ENCODE data around the gene NIN. TPM values are rescaled to one million over a fixed set of nuclear protein-coding genes. Genes with fewer than 3 reads are reported as not detected.

The NIN gene
- total RNA-seq, 1 donor from 2014 or later: 33.2 TPM

DNA sequence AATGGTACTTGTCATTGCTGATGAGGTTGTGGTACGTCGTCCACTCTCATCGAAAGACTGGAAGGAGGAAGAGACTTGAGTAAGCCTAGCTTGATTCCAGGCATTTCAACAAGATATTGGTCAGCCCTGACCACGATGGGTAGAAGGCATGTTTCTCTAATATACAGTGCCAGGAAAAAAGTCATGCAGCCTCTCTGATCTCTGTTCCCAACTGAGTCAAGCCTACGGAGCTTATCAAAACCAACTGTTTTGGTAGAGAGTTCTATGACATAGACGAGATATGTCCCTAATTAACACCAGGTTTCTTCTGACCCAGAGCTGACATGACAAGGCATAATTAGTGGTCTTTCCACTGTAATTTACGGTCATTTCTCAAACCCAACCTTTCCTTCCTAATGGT, 58.5 kb downstream of the NIN start:
- peaks cover 36% of the 10 kb centered on the region for H3K36me3 Mint-ChIP-seq
- H3K27ac Mint-ChIP-seq: no peak overlapping the region
- H3K27me3 Mint-ChIP-seq (ENCODE audit: low read depth): no peaks in the 10 kb centered on the region
- no peak for DNase-seq (ENCODE audit: low spot score in 2 of 2, unreplicated experiment in 2 of 2)
- TF ChIP-seq, protein P1, sequence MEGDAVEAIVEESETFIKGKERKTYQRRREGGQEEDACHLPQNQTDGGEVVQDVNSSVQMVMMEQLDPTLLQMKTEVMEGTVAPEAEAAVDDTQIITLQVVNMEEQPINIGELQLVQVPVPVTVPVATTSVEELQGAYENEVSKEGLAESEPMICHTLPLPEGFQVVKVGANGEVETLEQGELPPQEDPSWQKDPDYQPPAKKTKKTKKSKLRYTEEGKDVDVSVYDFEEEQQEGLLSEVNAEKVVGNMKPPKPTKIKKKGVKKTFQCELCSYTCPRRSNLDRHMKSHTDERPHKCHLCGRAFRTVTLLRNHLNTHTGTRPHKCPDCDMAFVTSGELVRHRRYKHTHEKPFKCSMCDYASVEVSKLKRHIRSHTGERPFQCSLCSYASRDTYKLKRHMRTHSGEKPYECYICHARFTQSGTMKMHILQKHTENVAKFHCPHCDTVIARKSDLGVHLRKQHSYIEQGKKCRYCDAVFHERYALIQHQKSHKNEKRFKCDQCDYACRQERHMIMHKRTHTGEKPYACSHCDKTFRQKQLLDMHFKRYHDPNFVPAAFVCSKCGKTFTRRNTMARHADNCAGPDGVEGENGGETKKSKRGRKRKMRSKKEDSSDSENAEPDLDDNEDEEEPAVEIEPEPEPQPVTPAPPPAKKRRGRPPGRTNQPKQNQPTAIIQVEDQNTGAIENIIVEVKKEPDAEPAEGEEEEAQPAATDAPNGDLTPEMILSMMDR (IDR thresholded peaks at IDR 0.05; ENCODE audit: unreplicated experiment): no peak
- no peaks in the 10 kb centered on the region for H3K9me3 Mint-ChIP-seq
- H3K4me1 Mint-ChIP-seq: peaks cover 23% of the 10 kb centered on the region
- no peak overlapping the region for H3K4me3 Mint-ChIP-seq

GRCh38 chr14:50770586-50770985, 60.4 kb downstream of the NIN start:
- Mint-ChIP-seq H3K27ac (no peak overlapping the region), H3K9me3 (no peaks in the 10 kb centered on the region)

DNA sequence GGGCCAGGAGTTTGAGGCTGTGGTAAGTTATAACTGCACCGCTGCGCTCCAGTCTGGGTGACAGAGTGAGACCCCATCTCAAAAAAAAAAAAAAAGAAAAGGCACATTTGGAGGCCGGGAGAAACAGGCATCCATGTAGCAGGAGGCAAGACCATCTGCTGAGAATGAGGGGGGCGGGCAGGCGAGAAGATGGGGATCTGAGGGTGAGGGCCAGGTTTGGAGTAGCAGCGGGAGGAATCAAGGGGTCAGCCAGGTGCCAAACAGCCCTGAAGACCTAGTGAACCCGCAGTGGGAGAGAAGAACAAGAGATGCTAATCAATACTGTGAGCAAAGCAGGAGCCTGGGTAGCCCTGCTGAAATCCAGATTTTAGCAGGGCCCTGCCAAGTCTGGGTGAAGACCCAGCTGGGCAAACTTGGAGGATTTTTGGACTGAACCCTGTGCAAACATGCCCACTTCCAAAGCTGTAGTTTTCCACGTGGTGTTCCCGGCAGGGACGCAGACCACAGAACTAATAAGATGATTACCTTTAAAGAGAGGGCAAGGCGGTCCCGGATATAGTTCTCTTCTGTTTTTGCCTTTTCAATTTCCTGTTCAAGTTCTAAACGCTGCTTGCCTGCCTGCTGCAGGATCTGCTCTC, 61.0 kb downstream of the NIN start:
- Mint-ChIP-seq H3K4me1 (peaks cover 17% of the 10 kb centered on the region), H3K4me3 (no peak overlapping the region), H3K36me3 (peaks cover 41% of the 10 kb centered on the region), H3K9me3 (no peaks in the 10 kb centered on the region), H3K27me3 (ENCODE audit: low read depth) (no peaks in the 10 kb centered on the region), H3K27ac (no peak overlapping the region)
- no peak for DNase-seq (ENCODE audit: low spot score in 2 of 2, unreplicated experiment in 2 of 2)
- TF ChIP-seq, protein P1 (IDR thresholded peaks at IDR 0.05; ENCODE audit: unreplicated experiment): no peak

More at GRCh38 chr14:50770586-50770985, 60.4 kb downstream of the NIN start:
- peaks cover 23% of the 10 kb centered on the region for H3K4me1 Mint-ChIP-seq
- H3K4me3 Mint-ChIP-seq: no peak overlapping the region
- peaks cover 41% of the 10 kb centered on the region for H3K36me3 Mint-ChIP-seq
- TF ChIP-seq, protein P1 (IDR thresholded peaks at IDR 0.05; ENCODE audit: unreplicated experiment): no peak
- no peak for DNase-seq (ENCODE audit: low spot score in 2 of 2, unreplicated experiment in 2 of 2)
- H3K27me3 Mint-ChIP-seq (ENCODE audit: low read depth): no peaks in the 10 kb centered on the region

- Mint-ChIP-seq H3K4me3 (no peak overlapping the region), H3K27ac (no peak overlapping the region), H3K9me3 (no peaks in the 10 kb centered on the region), H3K4me1 (peaks cover 11% of the 10 kb centered on the region), H3K27me3 (ENCODE audit: low read depth) (no peaks in the 10 kb centered on the region), H3K36me3 (peaks cover 52% of the 10 kb centered on the region)
- TF ChIP-seq, protein P1 (IDR thresholded peaks at IDR 0.05; ENCODE audit: unreplicated experiment): no peak
- DNase-seq (ENCODE audit: low spot score in 2 of 2, unreplicated experiment in 2 of 2): no peak
Observed at GRCh38 chr14:50768680-50769079, 62.3 kb downstream of the NIN start.

DNA sequence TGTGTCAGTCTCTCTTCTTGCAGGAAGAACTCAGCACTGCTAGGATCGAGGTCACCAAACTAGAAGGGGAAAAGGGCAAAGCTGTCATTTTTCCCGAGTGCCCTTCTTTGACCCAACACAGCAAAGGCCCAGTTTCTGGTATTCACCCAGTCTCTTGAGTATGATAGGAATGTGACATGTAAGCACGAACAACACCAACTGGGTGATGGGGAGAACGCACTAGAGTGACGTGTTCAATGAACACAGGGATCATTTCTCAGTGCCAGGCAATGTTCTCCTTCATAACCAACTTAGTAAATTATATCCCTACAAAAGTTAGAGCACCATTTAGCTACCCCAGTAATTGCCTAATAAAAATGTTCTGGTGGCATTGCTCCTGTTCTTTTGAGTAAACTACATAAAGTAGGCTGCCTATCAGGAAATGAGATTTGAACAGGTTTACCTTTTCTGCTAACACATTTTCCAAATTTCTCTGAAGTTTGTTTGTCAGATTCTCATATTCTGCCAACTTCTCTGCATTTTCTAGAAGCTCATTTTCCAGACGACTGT, 64.5 kb downstream of the NIN start:
- TF ChIP-seq, protein P1 (IDR thresholded peaks at IDR 0.05; ENCODE audit: unreplicated experiment): no peak
- peaks cover 8% of the 10 kb centered on the region for H3K4me1 Mint-ChIP-seq
- DNase-seq (ENCODE audit: low spot score in 2 of 2, unreplicated experiment in 2 of 2): no peak
- H3K27me3 Mint-ChIP-seq (ENCODE audit: low read depth): no peaks in the 10 kb centered on the region
- no peak overlapping the region for H3K4me3 Mint-ChIP-seq
- peak overlapping the region; percentile 75 for H3K27ac Mint-ChIP-seq
- peaks cover 62% of the 10 kb centered on the region for H3K36me3 Mint-ChIP-seq
- no peaks in the 10 kb centered on the region for H3K9me3 Mint-ChIP-seq

All from mesothelial cell of epicardium (in vitro differentiated cells).